OCI-LY7 (cell line): Measurements from ENCODE around the gene SSU72. TPM values are rescaled to one million over a fixed set of nuclear protein-coding genes. Genes with fewer than 3 reads are reported as not detected.

Experiments used
- BruUV-seq: library from RNA; stranded (reverse); fragments of 400-500 nt; replicated peaks from 2 replicates; lab custom pipeline; 2021; lab: Mats Ljungman, UMichigan
- CTCF ChIA-PET: fragments of 300-600 bp; sonication (Branson Sonifier 250); formaldehyde crosslinking; loops from one replicate; lab custom pipeline; 2022; ENCODE audit warnings: antibody characterized with exemption; ENCODE audit not compliant: unreplicated experiment; lab: Charles Lee
- POLR2A ChIA-PET: fragments of 300-600 bp; sonication (Branson Sonifier 250); formaldehyde crosslinking; loops from one replicate; lab custom pipeline; 2022; ENCODE audit warnings: antibody characterized with exemption; lab: Charles Lee
- DNase-seq: peaks from one replicate; pipeline ENCODE4 v3.0.0-alpha.2; 2015; ENCODE audit warnings: low spot score
- H2AFZ ChIP-seq: fragments of 200-600 bp; sonication (generic), shearing (Covaris generic); 2 replicates; pipeline ENCODE4 v1.6.1; 2014; ENCODE audit warnings: mild to moderate bottlenecking, antibody characterized with exemption, low read length, moderate library complexity
- H3K27ac ChIP-seq: fragments of 200-600 bp; sonication (generic); 2 replicates; pipeline ENCODE4 v1.5.1; 2014; ENCODE audit warnings: mixed run types, low read depth, mild to moderate bottlenecking, moderate library complexity, low read length, inconsistent platforms; ENCODE audit not compliant: poor library complexity, severe bottlenecking
- H3K36me3 ChIP-seq: fragments of 200-600 bp; sonication (generic); 2 replicates; pipeline ENCODE4 v1.6.1; 2014; ENCODE audit warnings: mild to moderate bottlenecking, antibody characterized with exemption, low read length, moderate library complexity, mixed read lengths; ENCODE audit not compliant: insufficient read depth
- H3K4me1 ChIP-seq: fragments of 200-600 bp; sonication (generic); 2 replicates; pipeline ENCODE4 v1.5.1; 2014; ENCODE audit warnings: mild to moderate bottlenecking, low read length; ENCODE audit not compliant: insufficient read depth, poor library complexity, severe bottlenecking
- H3K4me2 ChIP-seq: fragments of 200-600 bp; sonication (generic); 2 replicates; pipeline ENCODE4 v1.6.1; 2014; ENCODE audit warnings: mild to moderate bottlenecking, low read length
- H3K4me3 ChIP-seq: fragments of 200-600 bp; sonication (generic); 2 replicates; pipeline ENCODE4 v1.5.1; 2014; ENCODE audit warnings: mild to moderate bottlenecking, low read depth, low read length; ENCODE audit not compliant: poor library complexity, severe bottlenecking
- H3K79me2 ChIP-seq: fragments of 200-600 bp; sonication (generic); 2 replicates; pipeline ENCODE4 v1.6.1; 2016; ENCODE audit warnings: low read depth, mild to moderate bottlenecking, low read length, moderate library complexity, mixed read lengths; ENCODE audit not compliant: insufficient read depth
- H3K9me2 ChIP-seq: fragments of 200-600 bp; sonication (generic); 2 replicates; pipeline ENCODE4 v1.6.1; 2016; ENCODE audit warnings: mild to moderate bottlenecking, low read length, mixed read lengths; ENCODE audit not compliant: insufficient read depth
- H3K9me3 ChIP-seq: fragments of 200-600 bp; sonication (generic); 2 replicates; pipeline ENCODE4 v1.6.1; 2014; ENCODE audit warnings: mild to moderate bottlenecking, mixed run types, low read length, mixed read lengths
- H4K20me1 ChIP-seq: fragments of 200-600 bp; sonication (generic); 2 replicates; pipeline ENCODE4 v1.6.1; 2014; ENCODE audit warnings: mild to moderate bottlenecking, antibody characterized with exemption, low read length, moderate library complexity, mixed read lengths; ENCODE audit not compliant: insufficient read depth
- EZH2phosphoT487 ChIP-seq: fragments of 200-600 bp; sonication (generic); IDR thresholded peaks from 2 replicates; pipeline ENCODE4 v1.6.1; 2018; ENCODE audit warnings: low read depth, borderline replicate concordance, mild to moderate bottlenecking, mixed run types, antibody characterized with exemption, low read length, moderate library complexity, mixed read lengths
- intact Hi-C: fragments of 100-400 bp; cut with micrococcal nuclease; formaldehyde crosslinking; loops from one replicate; pipeline ENCODE4 v1.10.0; 2022; ENCODE audit not compliant: unreplicated experiment
- total RNA-seq, 2 experiments: library from RNA; depleted of rRNA in 1 of 2; stranded (reverse); fragments of >200 nt in 1 of 2; shearing (Covaris generic) in 1 of 2; gene quantifications; 2 replicates each; pipeline ENCODE4 v1.2.3, GENCODE V29; 2014 to 2022
- TF ChIP-seq, protein P1 (sequence below): fragments of 200-600 bp; sonication (generic); conservative IDR thresholded peaks from 2 replicates; pipeline ENCODE4 v1.5.1; 2014; ENCODE audit warnings: mild to moderate bottlenecking, antibody characterized with exemption, low read length, moderate library complexity, mixed read lengths

Gene SSU72
- total RNA-seq, 2 experiments from 2014 or later = 97.7 to 149 TPM

- no peak for DNase-seq
- BruUV-seq = no TSS peak
- no peak overlapping the region for H3K27ac ChIP-seq
- ChIA-PET POLR2A (no interaction called here), CTCF (interaction anchor here (0.5 to 0.6 kb wide), 2 partner anchors 70 to 253 kb away, joined by 3 read pairs; no protein-coding TSS in a partner anchor)
- H3K9me2 ChIP-seq = no peaks in the 10 kb centered on the region
- no peaks in the 10 kb centered on the region for H3K79me2 ChIP-seq
- H3K4me3 ChIP-seq = no peak overlapping the region
- H3K9me3 ChIP-seq = no peaks in the 10 kb centered on the region
- H3K36me3 ChIP-seq = peaks cover 26% of the 10 kb centered on the region
- no peak overlapping the region for H2AFZ ChIP-seq
- intact Hi-C loops = no loop called here
- no peaks in the 10 kb centered on the region for H3K4me1 ChIP-seq
- no peak overlapping the region for H3K4me2 ChIP-seq
- no peaks in the 10 kb centered on the region for H4K20me1 ChIP-seq
- TF ChIP-seq, protein P1, sequence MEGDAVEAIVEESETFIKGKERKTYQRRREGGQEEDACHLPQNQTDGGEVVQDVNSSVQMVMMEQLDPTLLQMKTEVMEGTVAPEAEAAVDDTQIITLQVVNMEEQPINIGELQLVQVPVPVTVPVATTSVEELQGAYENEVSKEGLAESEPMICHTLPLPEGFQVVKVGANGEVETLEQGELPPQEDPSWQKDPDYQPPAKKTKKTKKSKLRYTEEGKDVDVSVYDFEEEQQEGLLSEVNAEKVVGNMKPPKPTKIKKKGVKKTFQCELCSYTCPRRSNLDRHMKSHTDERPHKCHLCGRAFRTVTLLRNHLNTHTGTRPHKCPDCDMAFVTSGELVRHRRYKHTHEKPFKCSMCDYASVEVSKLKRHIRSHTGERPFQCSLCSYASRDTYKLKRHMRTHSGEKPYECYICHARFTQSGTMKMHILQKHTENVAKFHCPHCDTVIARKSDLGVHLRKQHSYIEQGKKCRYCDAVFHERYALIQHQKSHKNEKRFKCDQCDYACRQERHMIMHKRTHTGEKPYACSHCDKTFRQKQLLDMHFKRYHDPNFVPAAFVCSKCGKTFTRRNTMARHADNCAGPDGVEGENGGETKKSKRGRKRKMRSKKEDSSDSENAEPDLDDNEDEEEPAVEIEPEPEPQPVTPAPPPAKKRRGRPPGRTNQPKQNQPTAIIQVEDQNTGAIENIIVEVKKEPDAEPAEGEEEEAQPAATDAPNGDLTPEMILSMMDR = no peak
- TF ChIP-seq EZH2phosphoT487 = no peak
These were observed 38.4 kb downstream of the SSU72 start for GRCh38 chr1:1536019-1536937.

- no peak for DNase-seq
- Histone ChIP-seq H3K4me3 (no peak overlapping the region), H3K36me3 (peaks cover 26% of the 10 kb centered on the region), H3K79me2 (no peaks in the 10 kb centered on the region), H4K20me1 (no peaks in the 10 kb centered on the region), H3K9me2 (no peaks in the 10 kb centered on the region), H3K4me2 (no peak overlapping the region), H3K9me3 (0 out of 2 replicates have a peak, but pooled peaks cover 4% of the 10 kb centered on the region), H3K27ac (no peak overlapping the region), H2AFZ (no peak overlapping the region), H3K4me1 (no peaks in the 10 kb centered on the region)
- CTCF ChIA-PET = no interaction called here
- intact Hi-C loops = no loop called here
- TF ChIP-seq EZH2phosphoT487 = no peak
- TF ChIP-seq, protein P1 = no peak
- POLR2A ChIA-PET = no interaction called here
- BruUV-seq = no TSS peak
These were observed 39.3 kb downstream of the SSU72 start for GRCh38 chr1:1535201-1536018.
